GM13977 (cell line): ENCODE measurements around the gene PDE10A.

Source experiments
- DNase-seq: peaks from one replicate; pipeline ENCODE4 v3.0.0; 2012; ENCODE audit warnings: low spot score
- in situ Hi-C: fragments of 300-500 bp; cut with MboI; formaldehyde crosslinking; loops from one replicate; pipeline ENCODE4 v1.12.0; 2022; ENCODE audit warnings: low sequenced_read_pairs, low pct_unique_long_range_greater_than_20kb, mixed read lengths, inconsistent platforms; ENCODE audit not compliant: unreplicated experiment
- TF ChIP-seq, protein P1 (sequence below): IDR thresholded peaks from 2 replicates; pipeline ENCODE4 v1.5.1; 2012; ENCODE audit warnings: mild to moderate bottlenecking, control low read depth; ENCODE audit not compliant: insufficient read depth; ENCODE audit errors: extremely low read depth, missing control alignments

The PDE10A gene

DNA sequence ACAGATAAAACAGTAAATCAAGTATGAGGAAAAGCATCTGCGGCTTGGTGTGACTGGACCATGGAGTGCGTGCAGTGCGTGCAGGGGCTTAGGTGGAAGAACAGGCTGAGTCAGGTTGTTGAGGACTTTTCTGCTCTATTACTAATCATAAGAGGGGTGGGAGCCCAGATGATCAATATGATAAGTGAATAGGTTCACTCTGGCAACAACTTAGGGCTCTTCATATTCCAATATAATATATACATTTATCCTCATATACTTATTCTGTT, 56.4 kb downstream of the PDE10A start:
- in situ Hi-C loops = no loop called here
- no peak for DNase-seq
- TF ChIP-seq, protein P1, sequence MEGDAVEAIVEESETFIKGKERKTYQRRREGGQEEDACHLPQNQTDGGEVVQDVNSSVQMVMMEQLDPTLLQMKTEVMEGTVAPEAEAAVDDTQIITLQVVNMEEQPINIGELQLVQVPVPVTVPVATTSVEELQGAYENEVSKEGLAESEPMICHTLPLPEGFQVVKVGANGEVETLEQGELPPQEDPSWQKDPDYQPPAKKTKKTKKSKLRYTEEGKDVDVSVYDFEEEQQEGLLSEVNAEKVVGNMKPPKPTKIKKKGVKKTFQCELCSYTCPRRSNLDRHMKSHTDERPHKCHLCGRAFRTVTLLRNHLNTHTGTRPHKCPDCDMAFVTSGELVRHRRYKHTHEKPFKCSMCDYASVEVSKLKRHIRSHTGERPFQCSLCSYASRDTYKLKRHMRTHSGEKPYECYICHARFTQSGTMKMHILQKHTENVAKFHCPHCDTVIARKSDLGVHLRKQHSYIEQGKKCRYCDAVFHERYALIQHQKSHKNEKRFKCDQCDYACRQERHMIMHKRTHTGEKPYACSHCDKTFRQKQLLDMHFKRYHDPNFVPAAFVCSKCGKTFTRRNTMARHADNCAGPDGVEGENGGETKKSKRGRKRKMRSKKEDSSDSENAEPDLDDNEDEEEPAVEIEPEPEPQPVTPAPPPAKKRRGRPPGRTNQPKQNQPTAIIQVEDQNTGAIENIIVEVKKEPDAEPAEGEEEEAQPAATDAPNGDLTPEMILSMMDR = no peak

GRCh38 chr6:165605901-165606739, 56.9 kb downstream of the PDE10A start:
- in situ Hi-C loops = no loop called here
- DNase-seq = no peak
- TF ChIP-seq, protein P1 = no peak

DNA sequence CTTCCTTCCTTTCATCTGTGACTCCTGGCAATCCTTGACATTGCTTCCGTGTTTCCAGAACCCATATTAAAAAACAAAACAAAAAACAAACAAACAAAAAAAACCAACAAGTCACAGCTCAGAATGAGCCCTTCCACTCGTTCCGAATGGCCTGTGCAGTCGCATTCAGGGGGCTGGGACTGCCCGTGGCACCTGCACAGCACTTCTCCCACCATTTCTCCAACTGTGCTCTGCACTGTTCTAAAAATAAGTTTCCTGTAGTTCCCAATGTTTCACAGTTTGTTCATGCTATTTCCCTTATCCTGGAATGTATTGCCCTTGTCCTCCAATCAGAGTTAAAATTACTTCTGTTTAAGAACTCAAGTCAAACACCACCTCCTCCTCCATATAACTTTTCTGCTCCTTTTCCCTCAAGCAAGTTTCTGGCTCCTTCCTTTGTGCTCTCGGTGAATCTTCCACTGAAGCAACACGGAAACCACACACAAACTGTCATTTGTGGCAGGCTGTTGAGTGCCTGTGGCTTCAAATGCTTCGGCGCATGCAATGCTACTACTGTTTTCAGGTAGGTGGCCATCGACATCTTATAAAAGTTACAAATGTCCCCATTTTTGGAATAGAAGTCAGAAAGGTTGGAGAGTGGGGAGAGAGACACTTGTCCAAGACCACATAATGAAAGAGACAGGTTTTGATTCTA, 57.7 kb downstream of the PDE10A start:
- TF ChIP-seq, protein P1 = no peak
- in situ Hi-C loops = no loop called here
- DNase-seq = no peak

GRCh38 chr6:165602291-165602690, 60.8 kb downstream of the PDE10A start:
- in situ Hi-C loops = no loop called here
- TF ChIP-seq, protein P1 = no peak
- DNase-seq = no peak

DNA sequence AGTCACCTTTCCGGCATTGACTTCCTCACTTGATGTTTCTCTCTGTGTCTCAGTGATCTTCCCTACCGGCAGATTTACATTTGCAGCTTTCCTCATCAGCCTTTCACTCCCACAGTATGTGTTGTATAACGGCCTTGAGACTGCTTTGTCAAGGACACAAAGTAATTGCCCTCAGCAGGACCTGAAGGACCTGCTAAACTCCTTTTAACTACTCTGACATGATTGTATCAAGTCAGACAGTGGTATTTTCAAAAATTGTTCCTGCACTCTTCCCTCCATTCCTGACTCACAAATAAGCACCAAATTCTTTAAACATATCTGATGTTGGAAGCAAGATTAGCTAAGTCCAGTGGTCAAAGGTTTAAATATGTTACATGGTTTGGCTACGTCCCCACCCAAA, 62.4 kb downstream of the PDE10A start:
- in situ Hi-C loops = no loop called here
- TF ChIP-seq, protein P1 = no peak
- no peak for DNase-seq

- no peak for DNase-seq
- in situ Hi-C loops = no loop called here
- TF ChIP-seq, protein P1 = no peak
Observed at GRCh38 chr6:165599596-165600487, 63.2 kb downstream of the PDE10A start.
